NCI-H187 (cell line): Measurements from ENCODE around the gene CCDC102B.
"Not testable (repeated sequence)": the region's sequence is repeated elsewhere in the genome, so short reads cannot be mapped to it uniquely, and the experiment has no call there.

Source experiments
- DNase-seq, 2 experiments: peaks; one replicate each; lab custom pipeline; 2025; lab: John Stamatoyannopoulos, UW

Gene CCDC102B

DNA sequence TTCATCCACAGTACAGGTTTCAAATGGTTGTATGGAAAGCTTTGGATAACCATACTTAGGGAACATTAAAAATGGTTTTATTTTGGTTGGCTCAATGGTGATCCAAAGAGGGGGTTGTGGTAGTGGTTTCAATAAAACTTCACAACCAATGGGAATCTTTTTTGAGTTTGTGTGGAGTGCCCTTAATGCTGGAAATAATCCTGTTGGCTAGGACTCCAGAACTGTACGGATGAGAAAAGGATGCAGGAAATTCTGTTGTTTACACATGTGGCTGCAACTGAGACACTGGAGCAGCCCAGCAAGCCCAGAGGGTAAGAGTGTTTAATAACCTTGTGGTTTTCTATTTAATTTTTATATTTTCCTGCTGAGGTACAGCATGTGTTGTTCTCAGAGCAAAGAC lies at the start of gene CCDC102B:
Gene CCDC102B (plus strand): TSS at position 210 of the 400 bp plus-strand sequence. CDS start 38,684 bp downstream, outside the sequence.
- DNase-seq = no peak

DNA sequence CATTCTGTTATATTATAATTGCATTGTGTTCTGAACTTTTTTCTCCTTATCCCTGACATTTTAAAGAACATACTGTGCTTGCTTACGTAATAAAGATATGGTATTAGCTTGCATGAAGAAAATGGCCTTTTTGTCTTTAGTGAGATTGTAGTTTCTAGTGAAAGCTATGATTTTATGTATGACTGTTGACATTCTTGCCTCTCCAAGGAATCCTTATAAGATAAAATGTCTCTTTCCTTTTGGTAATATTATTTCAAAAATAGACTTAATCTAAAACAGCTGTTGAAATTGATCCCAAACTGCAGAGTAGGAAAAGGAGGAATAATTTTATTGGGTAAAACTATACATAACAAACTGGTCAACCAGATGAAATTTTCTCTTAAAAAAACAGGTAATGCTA lies 40.8 kb upstream of the CCDC102B start:
- no peak for DNase-seq

DNA sequence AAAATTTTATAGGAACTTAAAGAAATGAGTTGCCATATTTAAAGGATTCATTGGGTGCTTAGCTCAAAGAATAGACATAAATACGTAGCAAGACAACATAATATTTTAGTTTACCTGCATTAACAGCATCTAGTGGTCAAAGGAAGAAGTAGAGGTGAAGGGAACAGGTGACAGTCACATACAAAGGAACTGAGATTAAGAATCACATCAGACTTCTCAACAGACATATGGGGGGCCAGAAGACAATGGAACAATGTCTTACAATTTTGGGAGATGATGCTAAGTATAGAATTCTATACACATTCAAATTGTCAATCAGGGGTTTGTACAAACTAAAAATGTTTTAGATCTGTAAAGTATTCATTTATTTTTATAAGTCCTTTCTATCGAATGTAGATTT lies 38.6 kb upstream of the CCDC102B start:
- no peak for DNase-seq

DNA sequence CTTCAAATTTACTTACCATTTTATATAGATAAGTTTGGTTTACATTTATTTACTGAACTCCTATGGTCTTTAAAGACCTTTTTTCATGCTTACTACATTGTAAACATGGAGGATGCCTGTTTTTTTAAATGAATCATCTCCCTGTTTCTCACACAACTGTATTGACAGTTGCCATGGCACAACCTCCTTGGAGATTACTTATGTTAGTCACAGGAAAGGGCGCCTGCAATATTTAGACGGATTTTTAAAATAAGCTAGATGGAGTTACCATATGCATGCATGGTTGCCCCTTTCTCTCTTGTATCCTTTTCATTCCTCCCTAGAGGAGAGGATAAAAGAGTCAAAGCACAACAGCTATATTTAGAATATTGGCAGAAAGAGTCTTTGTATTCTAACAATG lies 34.8 kb upstream of the CCDC102B start:
- DNase-seq = no peak

DNA sequence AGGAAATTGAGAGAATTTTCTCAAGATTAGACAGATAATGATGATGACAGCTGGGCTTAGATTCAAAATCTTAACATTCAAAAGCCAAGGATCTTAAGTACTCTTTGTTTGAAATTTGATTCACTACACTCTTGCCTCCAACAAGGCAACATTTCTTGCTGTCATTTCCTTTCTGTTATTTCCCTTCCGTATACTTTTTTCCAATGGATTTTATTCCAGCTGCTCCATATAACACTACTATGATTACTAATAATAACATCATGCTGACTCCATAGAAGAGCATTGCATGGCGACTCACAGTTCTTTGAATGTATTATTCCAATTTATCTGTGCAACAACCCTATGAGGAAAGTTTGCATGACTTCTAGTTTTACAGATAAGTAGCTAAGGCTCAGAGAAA lies 33.9 kb upstream of the CCDC102B start:
- DNase-seq = no peak

DNA sequence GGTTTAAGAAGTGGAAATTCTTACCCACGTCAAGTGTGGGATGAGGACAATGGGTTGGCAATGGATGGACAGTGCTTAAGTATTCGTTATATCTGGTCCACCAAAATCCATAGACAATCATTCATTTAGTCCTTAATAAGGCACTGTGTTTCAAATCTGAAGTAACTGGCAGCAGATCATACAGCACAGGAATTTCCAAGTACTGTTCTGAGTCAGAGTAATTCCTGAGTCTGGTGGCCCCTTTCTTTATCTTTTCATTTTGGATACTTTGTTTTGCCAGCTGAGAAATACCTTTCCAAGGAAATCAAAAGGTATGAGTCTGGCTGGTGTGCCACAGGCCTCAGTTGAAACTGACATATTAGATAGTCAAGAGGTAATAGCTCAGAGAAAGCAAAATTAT lies 31.4 kb upstream of the CCDC102B start:
- no peak for DNase-seq

DNA sequence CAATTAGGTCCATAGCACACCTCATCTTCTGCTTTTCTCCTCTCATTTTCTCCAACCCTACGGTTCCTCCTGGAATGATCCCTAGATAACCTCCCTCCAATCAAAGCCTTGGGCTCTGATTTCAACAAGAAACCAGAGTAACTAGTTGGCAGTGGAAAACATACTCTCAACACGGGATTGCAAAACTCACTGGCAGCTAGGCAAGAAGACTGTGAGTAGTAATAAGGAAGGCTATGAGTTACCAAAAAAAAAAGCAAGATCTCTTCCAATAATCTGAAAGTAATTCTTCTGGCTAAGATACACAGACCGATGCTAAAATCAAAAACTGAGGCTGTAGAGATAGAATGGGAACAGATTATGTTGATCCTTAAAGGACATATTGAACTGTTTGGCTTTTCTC lies 28.4 kb upstream of the CCDC102B start:
- no peak for DNase-seq

DNA sequence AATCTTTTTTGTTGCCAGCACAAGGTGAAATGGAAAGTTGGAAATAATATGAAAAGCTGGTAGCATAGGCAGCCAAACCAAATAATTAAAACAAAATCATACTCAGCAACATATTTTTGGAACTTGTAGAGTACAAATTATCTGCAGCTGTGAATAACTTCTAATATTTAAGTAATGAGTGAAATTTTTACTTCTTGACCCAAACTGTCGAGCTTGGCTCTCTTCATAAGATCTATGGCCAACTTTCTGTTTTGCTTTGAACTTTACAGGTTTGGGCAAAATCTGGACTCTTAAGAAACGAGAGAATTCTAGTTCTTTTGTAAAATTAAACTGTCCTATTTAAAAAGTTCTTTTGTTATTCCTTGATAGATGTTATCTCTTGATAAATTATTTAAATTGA lies 25.6 kb upstream of the CCDC102B start:
- DNase-seq = no peak

DNA sequence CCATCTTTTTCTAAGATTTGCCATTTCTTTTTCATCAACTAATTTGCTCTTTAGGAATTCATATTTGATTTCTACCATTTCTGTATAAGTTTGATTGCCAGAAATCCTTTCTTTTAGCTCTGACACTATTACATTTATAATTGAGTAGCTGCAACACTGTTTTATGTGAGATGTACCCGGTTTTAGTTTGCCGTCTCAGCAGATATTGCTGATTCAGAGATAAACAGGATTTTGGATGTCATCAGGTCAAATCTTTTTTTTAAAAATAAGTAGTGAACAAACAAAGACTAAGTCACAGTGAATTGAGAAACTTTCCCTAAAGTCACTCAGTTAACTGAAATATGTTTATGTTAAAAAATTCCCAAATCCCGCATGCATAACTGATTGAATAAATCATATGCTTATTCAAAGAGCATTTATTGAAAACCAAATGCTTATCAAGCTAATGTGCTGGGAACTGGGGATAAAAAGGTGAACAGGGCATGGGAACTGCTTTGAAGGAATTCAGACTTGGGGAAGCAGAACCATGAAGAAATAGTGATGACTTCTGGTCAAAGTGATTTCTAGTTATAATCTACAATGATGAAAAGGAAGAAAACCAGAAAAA lies 19.5 kb upstream of the CCDC102B start:
- DNase-seq = no peak

DNA sequence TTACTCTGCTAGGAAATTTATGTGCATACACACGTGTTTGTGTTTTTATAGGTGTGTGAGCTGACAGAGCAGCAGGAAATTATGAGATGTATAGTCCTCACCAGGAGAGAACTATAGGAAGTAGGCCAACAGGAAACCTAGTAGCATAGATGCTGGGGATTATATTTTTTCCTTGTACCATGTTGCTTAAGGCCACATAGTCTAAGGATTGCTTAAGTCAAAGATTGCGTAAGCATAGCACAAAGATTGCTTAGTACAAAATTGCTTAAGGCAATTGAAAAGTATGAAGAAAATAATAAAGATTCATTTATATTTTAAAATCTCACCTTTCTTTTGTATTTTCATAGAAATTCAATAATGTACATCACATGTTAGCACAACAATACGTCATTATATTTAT lies 18.7 kb upstream of the CCDC102B start:
- no peak for DNase-seq

DNA sequence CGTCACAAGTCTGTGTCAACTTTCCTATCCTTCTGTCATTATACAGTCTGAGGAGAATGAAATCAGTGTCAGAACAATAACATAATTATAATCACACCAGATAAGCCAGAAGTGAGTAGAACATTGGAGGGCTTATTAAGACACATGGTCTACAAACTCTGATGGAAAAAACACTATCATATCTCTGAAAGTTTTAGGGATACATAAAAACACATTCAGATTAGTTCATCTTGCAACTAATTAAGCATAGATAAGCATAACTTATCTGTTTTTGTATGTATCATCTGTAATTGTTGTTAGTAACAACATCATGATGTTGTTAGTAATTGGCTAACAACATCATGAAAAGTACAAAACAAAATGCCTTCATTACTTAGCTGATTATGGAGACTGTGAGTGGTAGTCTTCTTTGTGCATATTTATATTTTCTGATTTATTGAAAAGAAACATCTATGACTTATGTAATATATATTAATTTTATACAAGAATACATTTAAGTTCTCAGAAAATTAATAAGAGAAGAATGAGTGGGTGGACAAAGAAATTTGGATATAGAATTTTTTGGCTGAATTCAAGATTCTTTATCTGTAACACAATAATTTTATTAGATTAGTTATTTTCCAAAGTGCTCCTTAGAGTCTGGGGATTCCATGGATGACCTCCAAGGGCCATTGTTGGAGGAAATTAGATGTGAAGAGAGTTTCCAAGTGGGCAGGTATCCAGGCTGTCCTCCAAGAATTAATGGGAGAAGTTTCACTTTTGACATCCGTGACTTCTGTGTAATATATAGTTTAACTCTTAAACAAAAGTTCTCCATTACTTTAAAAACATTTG lies 16.9 kb upstream of the CCDC102B start:
- no peak for DNase-seq

DNA sequence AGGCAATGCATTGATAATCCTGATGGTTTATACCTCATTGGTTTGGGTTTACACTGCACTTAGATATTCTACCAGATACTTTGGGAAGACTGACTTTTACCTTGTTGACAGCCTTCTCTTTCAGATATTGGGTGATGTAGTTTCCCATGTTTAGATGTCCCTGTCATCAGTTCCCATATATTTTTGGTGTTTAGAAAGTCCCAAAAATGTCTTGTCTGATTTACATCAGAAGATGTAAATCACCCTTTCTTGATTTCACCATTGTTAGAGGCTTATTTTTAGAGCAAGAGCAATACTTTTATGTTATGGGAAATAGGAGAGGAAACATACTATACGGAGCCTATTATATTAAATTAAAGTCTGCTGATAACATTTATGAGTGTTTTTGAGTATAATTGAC lies 14.4 kb upstream of the CCDC102B start:
- no peak for DNase-seq

DNA sequence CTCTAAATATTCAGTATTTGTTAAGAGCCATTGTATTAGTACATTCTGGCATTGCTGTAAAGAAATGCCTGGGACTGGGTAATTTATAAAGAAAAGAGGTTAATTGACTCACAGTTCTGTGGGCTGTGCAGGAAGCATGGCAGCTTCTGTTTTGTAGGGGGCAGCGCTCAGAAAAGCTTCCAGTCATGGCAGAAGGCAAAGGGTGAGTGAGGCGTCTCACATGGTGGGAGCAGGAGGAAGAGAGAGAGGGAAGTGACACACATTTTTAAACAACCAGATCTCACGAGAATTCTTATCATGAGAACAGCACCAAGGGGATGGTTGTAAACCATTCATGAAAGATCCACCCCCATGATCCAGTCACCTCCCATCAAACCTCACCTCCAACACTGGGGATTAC lies 13.8 kb upstream of the CCDC102B start:
- DNase-seq = no peak

DNA sequence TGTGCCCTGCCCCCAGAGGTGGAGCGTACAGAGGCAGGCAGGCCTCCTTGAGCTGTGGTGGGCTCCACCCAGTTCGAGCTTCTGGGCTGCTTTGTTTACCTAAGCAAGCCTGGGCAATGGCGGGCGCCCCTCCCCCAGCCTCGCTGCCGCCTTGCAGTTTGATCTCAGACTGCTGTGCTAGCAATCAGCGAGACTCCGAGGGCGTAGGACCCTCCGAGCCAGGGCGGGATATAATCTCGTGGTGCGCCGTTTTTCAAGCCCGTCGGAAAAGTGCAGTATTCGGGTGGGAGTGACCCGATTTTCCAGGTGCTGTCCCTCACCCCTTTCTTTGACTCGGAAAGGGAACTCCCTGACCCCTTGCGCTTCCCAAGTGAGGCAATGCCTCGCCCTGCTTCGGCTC lies 7.6 kb upstream of the CCDC102B start:
- DNase-seq = not testable (repeated sequence)

DNA sequence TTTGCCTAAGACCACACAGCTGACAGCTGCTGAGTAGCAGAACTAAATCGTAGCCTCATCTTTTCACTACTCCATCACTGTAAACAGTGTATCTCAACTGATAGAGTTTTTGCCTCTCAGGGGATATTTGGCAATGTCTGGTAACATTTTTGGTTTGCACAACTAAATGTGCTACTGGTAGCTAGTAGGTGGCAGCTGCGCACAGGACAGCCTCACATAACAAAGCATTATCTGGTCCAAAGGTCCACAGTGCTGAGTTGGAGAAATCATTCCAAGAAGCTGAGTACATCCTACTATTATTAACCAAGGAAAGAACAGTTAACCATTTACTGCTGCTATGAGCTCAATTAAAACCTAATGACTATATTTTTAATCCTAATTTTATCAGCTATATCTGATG lies 6.1 kb upstream of the CCDC102B start:
- DNase-seq = no peak

DNA sequence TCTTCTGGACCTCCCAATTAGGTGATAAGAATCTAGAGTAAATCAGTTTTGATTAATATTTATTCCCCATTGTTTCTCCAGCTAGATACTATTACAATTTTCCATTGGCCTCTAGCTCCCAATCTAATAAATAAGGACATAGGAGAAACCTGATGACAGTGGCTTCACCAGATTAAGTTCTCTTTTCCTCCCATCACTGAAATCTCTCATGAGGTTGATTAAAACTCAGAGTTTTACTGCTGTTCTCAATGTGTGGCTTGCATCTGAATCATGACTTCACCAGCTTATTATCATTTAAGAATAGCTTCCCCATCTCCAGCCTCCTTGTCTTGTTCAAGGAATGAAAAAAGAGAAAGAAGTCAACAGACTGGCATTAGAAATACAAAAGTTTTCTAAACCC lies 3.9 kb upstream of the CCDC102B start:
- DNase-seq = no peak

DNA sequence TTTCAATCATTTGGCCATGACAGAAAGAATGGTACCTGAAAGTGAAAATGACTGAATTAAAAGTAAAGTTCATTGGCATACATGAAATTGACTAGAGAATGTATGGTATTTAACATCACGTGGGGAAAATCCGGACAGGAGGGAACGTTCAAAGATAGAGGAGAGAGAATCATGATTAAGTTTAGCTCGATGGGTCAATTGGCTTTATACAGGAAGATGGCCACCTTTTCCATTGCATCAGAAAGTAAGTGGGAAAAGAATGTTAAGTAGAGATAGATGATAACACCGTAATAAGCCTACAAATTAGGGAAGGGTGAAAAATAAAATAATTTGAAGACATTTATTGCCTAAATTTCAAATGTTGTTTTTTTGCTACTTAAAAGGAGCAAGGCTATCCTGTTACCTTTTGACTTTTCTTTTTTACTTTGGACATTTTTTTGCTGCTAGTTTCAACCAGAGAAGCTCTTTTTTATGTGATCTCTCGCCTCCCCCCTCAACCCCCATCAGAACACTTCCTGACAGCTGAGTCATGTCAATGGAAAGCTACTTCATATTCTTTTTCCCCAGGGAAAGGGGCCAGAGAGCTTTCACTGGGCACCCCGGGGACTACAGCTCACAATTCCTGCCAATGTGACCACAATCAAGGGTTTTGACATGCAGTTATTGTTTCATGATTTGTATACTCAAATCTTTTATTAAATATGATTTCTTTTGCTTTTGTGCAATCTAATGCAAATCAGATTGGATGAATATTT lies 767 bp upstream of the CCDC102B start:
- DNase-seq = no peak

DNA sequence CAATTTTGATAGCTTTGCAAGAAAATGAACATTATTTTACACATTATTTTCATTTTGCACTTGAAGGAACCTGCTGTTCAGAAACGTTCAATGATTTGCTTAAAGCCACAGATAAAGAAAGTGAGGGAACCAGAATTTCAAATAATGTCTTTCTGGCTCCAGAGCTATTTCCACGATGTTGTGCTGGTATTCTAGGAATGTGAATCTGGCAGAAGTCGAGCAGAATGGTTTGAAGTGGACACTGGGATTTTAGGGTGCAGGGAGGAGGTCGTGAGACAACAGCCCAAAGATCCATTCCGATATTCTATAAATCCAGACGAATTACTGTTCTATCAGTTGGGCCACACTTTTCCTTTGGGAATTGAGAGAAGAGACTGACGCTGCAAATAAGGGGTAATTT lies 2.2 kb downstream of the CCDC102B start:
- DNase-seq = no peak

DNA sequence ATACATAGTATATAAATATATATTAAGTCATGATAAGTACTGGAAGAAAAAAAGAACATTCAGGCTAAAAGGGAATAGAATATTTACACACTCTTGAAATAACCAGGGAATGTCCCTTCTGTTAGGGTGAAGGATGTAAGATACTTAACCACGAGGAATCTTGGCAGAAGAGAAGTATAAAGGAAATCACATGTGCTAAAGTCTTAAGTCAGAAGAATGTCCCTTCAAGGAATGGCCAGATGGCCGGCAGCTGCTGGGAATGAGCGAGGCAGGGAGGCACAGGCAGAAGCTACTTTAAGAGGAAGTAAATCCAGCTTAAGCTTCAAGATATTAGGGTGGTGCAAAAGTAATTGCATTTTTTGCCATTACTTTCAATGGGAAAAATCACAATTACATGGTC lies 5.5 kb downstream of the CCDC102B start:
- no peak for DNase-seq

DNA sequence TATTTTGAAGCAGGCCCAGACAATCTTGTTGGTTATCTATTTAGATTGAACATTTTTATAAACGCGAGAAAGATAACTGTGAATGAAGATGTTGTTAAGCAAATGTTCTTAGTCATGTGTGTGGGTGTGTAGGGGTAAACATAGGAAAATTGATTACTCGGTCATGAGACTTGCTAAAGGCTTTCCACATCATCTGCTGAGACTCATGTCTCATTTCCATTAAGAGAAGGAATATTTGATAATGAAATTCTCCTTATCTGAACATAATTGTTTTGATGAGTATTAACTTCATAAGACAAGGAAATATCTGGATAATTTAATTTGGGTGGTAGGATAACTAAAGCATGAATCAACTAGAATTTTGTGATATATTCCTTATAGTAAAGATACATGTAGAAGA lies 19.7 kb downstream of the CCDC102B start:
- DNase-seq = no peak

DNA sequence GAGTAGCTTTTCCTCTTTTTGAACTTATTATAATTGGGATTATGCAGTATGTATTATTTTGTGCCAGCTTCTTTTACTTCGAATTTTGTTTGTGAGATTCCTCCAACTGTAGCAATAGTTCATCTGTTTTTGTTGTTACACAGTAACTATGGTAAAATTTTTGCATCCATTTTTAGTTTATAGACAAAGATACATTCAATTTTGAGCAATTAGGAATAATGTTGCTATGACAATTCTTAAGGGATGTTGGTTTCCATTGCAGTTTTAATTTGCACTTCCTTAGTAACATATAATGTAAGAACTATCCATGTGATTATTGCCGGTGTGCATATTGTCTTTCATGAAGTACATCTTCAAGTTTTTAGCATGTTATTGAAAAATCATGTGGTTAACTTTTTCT lies 20.7 kb downstream of the CCDC102B start:
- DNase-seq = no peak

DNA sequence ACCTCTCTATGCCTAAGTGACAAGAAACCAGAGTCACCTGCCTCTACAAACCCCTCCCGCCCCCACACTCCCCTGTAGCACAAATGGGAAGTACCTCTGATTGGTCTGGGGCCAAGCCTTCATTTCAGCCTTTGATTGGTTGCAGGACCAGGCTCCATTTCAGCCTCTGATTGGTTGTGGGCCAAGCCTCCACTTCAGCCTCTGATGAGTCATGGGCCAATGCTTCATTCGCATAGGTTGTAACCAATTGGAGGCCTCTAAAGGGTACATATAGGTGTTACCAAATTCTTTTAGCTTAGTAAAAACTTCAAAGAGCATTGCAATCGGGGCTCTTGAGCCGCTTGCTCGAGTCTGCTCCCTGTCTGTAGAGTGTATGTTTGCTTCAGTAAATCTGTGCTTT lies 25.0 kb downstream of the CCDC102B start:
- no peak for DNase-seq

DNA sequence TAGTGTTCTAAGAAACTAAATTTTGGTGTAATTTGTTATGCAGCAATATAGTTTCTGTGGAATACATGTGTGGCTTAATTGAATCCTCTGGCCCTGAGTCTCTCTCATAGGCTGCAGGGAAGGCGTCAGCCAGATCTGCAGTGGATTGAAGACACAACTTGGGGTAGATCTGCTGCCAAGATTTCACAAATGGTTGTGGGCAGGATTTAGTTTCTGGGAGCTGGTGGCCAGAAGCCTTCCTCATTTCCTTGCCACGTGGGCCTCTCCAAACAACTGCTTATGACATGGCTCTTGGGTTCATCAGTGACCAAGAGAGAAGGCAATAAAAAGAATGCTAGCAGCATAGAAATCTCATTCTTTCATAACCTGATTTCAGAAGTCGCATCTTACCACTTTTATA lies 28.2 kb downstream of the CCDC102B start:
- DNase-seq = no peak
